ENCODE data around the gene DSPP. TPM values are rescaled to one million over a fixed set of nuclear protein-coding genes. Genes with fewer than 3 reads are reported as not detected.

The DSPP gene
- total RNA-seq, 2 experiments from 2014 or later: not detected

DNA sequence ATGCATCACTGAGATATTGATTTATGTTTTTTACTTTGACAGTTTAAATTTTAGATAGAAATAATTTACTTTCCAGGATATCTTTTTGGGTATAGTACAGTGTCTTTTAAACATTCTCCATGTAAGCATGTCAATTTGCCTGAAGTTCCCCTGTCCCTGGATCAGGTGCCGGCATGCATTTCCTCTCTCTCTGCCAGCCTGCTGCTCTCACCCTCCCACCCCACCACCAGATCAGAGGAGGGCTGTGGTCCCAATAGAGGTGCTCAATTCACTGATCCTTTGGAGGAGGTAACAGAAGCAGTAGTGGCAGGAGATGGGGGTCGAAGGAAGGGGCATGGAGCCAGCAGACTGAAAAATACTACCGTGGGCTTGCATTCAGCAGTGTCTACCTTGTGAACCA lies 28.3 kb upstream of the DSPP start:
- Histone ChIP-seq H3K4me2 (ENCODE audit: low read length) (no peak overlapping the region), H3K9me2 (ENCODE audit: insufficient read depth, low read length) (no peaks in the 10 kb centered on the region), H2AFZ (ENCODE audit: low read length) (no peak overlapping the region), H3K9me3 (ENCODE audit: low read length) (no peaks in the 10 kb centered on the region), H3K79me2 (ENCODE audit: insufficient read depth, low read depth, low read length) (no peaks in the 10 kb centered on the region), H4K20me1 (ENCODE audit: insufficient read depth, low read length) (no peaks in the 10 kb centered on the region), H3K4me1 (ENCODE audit: insufficient read depth, low read length, poor library complexity, severe bottlenecking) (no peaks in the 10 kb centered on the region), H3K27ac (ENCODE audit: low read depth, low read length, poor library complexity, severe bottlenecking) (no peak overlapping the region), H3K36me3 (ENCODE audit: insufficient read depth, low read length) (no peaks in the 10 kb centered on the region), H3K4me3 (ENCODE audit: low read depth, low read length, poor library complexity, severe bottlenecking) (no peak overlapping the region)
- ChIA-PET CTCF (ENCODE audit: unreplicated experiment) (no interaction called here), POLR2A (no interaction called here)
- DNase-seq (ENCODE audit: low spot score): no peak
- no peak for TF ChIP-seq EZH2phosphoT487 (IDR thresholded peaks at IDR 0.05; ENCODE audit: borderline replicate concordance, low read depth, low read length)
- TF ChIP-seq, protein P1, sequence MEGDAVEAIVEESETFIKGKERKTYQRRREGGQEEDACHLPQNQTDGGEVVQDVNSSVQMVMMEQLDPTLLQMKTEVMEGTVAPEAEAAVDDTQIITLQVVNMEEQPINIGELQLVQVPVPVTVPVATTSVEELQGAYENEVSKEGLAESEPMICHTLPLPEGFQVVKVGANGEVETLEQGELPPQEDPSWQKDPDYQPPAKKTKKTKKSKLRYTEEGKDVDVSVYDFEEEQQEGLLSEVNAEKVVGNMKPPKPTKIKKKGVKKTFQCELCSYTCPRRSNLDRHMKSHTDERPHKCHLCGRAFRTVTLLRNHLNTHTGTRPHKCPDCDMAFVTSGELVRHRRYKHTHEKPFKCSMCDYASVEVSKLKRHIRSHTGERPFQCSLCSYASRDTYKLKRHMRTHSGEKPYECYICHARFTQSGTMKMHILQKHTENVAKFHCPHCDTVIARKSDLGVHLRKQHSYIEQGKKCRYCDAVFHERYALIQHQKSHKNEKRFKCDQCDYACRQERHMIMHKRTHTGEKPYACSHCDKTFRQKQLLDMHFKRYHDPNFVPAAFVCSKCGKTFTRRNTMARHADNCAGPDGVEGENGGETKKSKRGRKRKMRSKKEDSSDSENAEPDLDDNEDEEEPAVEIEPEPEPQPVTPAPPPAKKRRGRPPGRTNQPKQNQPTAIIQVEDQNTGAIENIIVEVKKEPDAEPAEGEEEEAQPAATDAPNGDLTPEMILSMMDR (conservative IDR thresholded peaks at IDR 0.05; ENCODE audit: low read length): no peak
- no TSS peak for BruUV-seq (replicated peaks)
- intact Hi-C loops (cut with micrococcal nuclease; ENCODE audit: unreplicated experiment): no loop called here

DNA sequence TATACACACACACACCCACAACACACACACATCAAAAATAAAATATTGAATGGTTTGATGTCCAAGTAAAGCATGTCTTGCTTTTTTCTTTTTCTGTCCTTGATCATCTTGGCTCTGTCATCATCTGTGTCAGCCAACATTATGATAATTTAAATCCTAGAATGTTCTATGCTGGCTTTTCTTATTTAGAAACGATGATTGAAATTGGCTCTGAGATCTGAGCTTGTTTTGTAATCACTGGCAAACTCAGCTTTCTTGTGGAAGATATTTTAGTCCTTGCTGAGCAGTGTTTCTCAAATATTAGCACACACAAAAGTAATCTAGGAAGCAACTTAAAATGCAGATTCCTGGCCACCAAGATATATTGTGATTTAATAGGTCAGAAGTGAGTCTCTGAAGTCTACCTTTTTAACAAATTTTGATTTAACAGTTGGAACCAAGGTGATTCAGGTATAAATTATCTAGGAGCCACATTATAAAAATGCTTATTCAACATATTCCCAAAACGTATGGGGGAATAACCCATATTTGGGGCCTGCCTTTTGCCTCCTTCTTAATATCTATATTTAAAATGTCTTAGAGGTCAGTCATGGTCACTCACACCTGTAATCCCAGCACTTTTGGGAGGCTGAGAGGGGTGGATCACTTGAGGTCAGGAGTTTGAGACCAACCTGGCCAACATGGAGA lies 24.0 kb upstream of the DSPP start:
- TF ChIP-seq EZH2phosphoT487 (IDR thresholded peaks at IDR 0.05; ENCODE audit: borderline replicate concordance, low read depth, low read length): no peak
- TF ChIP-seq, protein P1 (conservative IDR thresholded peaks at IDR 0.05; ENCODE audit: low read length): no peak

DNA sequence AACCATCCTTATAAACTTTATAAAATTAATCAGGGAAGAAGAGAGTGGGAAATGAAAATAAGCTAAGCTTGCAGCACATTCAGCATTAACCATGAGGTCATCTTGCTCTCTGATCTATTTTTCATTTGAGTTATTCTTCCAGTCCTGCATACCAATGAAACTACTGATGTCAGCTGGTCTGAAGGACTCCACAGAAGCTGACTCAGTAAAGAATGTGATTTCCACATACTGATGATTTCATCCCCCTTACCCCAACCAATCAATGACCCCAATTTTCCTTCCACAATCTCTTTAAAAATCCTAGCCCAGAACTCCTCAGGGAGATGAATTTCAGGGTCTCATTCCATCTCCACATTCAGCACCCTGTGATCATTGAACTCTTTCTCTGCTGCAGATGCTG lies 18.8 kb upstream of the DSPP start:
- no peaks in the 10 kb centered on the region for H3K36me3 ChIP-seq (ENCODE audit: insufficient read depth, low read length)
- POLR2A ChIA-PET: interaction anchor here (0.6 kb wide), 1 partner anchor 192 kb away, joined by 4 read pairs; no protein-coding TSS in a partner anchor
- DNase-seq (ENCODE audit: low spot score): no peak
- no peaks in the 10 kb centered on the region for H3K4me1 ChIP-seq (ENCODE audit: insufficient read depth, low read length, poor library complexity, severe bottlenecking)
- no peak overlapping the region for H3K4me2 ChIP-seq (ENCODE audit: low read length)
- H3K27ac ChIP-seq (ENCODE audit: low read depth, low read length, poor library complexity, severe bottlenecking): no peak overlapping the region
- intact Hi-C loops (cut with micrococcal nuclease; ENCODE audit: unreplicated experiment): no loop called here
- no peaks in the 10 kb centered on the region for H3K79me2 ChIP-seq (ENCODE audit: insufficient read depth, low read depth, low read length)
- no peaks in the 10 kb centered on the region for H4K20me1 ChIP-seq (ENCODE audit: insufficient read depth, low read length)
- H3K9me2 ChIP-seq (ENCODE audit: insufficient read depth, low read length): no peaks in the 10 kb centered on the region
- TF ChIP-seq, protein P1 (conservative IDR thresholded peaks at IDR 0.05; ENCODE audit: low read length): no peak
- TF ChIP-seq EZH2phosphoT487 (IDR thresholded peaks at IDR 0.05; ENCODE audit: borderline replicate concordance, low read depth, low read length): no peak
- H3K9me3 ChIP-seq (ENCODE audit: low read length): no peaks in the 10 kb centered on the region
- H2AFZ ChIP-seq (ENCODE audit: low read length): no peak overlapping the region
- BruUV-seq (replicated peaks): no TSS peak
- CTCF ChIA-PET (ENCODE audit: unreplicated experiment): no interaction called here
- H3K4me3 ChIP-seq (ENCODE audit: low read depth, low read length, poor library complexity, severe bottlenecking): no peak overlapping the region

More for the DNA sequence above, 24.0 kb upstream of the DSPP start:
- H3K4me2 ChIP-seq (ENCODE audit: low read length): no peak overlapping the region
- CTCF ChIA-PET (ENCODE audit: unreplicated experiment): no interaction called here
- H3K9me2 ChIP-seq (ENCODE audit: insufficient read depth, low read length): no peaks in the 10 kb centered on the region
- POLR2A ChIA-PET: interaction anchor here (0.7 kb wide), 1 partner anchor 1468 kb away, joined by 3 read pairs; no protein-coding TSS in a partner anchor
- H3K4me3 ChIP-seq (ENCODE audit: low read depth, low read length, poor library complexity, severe bottlenecking): no peak overlapping the region
- intact Hi-C loops (cut with micrococcal nuclease; ENCODE audit: unreplicated experiment): no loop called here
- no peak overlapping the region for H3K27ac ChIP-seq (ENCODE audit: low read depth, low read length, poor library complexity, severe bottlenecking)
- no peak overlapping the region for H2AFZ ChIP-seq (ENCODE audit: low read length)
- no peak for DNase-seq (ENCODE audit: low spot score)
- BruUV-seq (replicated peaks): no TSS peak
- no peaks in the 10 kb centered on the region for H3K4me1 ChIP-seq (ENCODE audit: insufficient read depth, low read length, poor library complexity, severe bottlenecking)
- H3K9me3 ChIP-seq (ENCODE audit: low read length): no peaks in the 10 kb centered on the region
- H3K79me2 ChIP-seq (ENCODE audit: insufficient read depth, low read depth, low read length): no peaks in the 10 kb centered on the region
- H3K36me3 ChIP-seq (ENCODE audit: insufficient read depth, low read length): no peaks in the 10 kb centered on the region
- no peaks in the 10 kb centered on the region for H4K20me1 ChIP-seq (ENCODE audit: insufficient read depth, low read length)

All from OCI-LY7 (cell line).